H1 (cell line): Measurements from ENCODE around the gene ATP23. TPM values are rescaled to one million over a fixed set of nuclear protein-coding genes. Genes with fewer than 3 reads are reported as not detected.

Source experiments
- ASH2L ChIP-seq: fragments of 200-600, 300-600 bp; sonication (generic); IDR thresholded peaks from one replicate; pipeline ENCODE4 v1.7.1; 2017; ENCODE audit warnings: low read length
- CEBPB ChIP-seq: IDR thresholded peaks from 2 replicates; pipeline ENCODE4 v1.6.1; 2012; ENCODE audit warnings: low read depth, low read length
- CHD2 ChIP-seq: IDR thresholded peaks from 2 replicates; pipeline ENCODE4 v1.6.1; 2012; ENCODE audit warnings: low read length, improper control_type of control experiment
- CREB1 ChIP-seq: IDR thresholded peaks from 2 replicates; pipeline ENCODE4 v1.6.1; 2012; ENCODE audit warnings: inconsistent platforms
- JUN ChIP-seq: IDR thresholded peaks from 2 replicates; pipeline ENCODE4 v1.6.1; 2011; ENCODE audit warnings: low read depth, mild to moderate bottlenecking, improper control_type of control experiment, low read length
- NANOG ChIP-seq: IDR thresholded peaks from 2 replicates; pipeline ENCODE4 v1.6.1; 2011; ENCODE audit warnings: low read length, low read depth, mild to moderate bottlenecking, inconsistent platforms; ENCODE audit not compliant: insufficient read depth, poor library complexity, severe bottlenecking
- RBBP5 ChIP-seq: IDR thresholded peaks from 2 replicates; pipeline ENCODE4 v1.7.1; 2012; ENCODE audit warnings: low read depth, mild to moderate bottlenecking, inconsistent platforms, low read length, moderate library complexity, borderline replicate concordance
- RXRA ChIP-seq: IDR thresholded peaks from 2 replicates; pipeline ENCODE4 v1.6.1; 2011; ENCODE audit warnings: low read depth, mild to moderate bottlenecking, low read length, moderate library complexity; ENCODE audit not compliant: insufficient read depth
- SIN3A ChIP-seq, 2 experiments: IDR thresholded peaks in 1 of 2; conservative IDR thresholded peaks in 1 of 2; 2 replicates each; pipeline ENCODE4 v1.6.1; 2011 to 2012; ENCODE audit warnings: low read length in 2 of 2, improper control_type of control experiment in 1 of 2, low read depth in 1 of 2, mild to moderate bottlenecking in 1 of 2
- SIRT6 ChIP-seq: IDR thresholded peaks from one replicate; pipeline ENCODE4 v1.7.1; 2012; ENCODE audit warnings: low read length, inconsistent platforms
- SP4 ChIP-seq: IDR thresholded peaks from 2 replicates; pipeline ENCODE4 v1.6.1; 2012; ENCODE audit warnings: low read length, inconsistent platforms
- SRF ChIP-seq: IDR thresholded peaks from 2 replicates; pipeline ENCODE4 v1.6.1; 2011; ENCODE audit warnings: mild to moderate bottlenecking, low read depth, low read length, moderate library complexity
- TAF1 ChIP-seq: IDR thresholded peaks from 2 replicates; pipeline ENCODE4 v1.6.1; 2011; ENCODE audit warnings: mild to moderate bottlenecking, low read depth, low read length
- TAF7 ChIP-seq: optimal IDR thresholded peaks from 2 replicates; pipeline ENCODE3; 2011; ENCODE audit warnings: low read depth, mild to moderate bottlenecking, inconsistent platforms, low read length, moderate library complexity, borderline replicate concordance
- TEAD4 ChIP-seq: IDR thresholded peaks from 2 replicates; pipeline ENCODE4 v1.6.1; 2012; ENCODE audit warnings: low read depth, low read length, inconsistent platforms, mixed read lengths
- USF2 ChIP-seq: IDR thresholded peaks from 2 replicates; pipeline ENCODE4 v1.6.1; 2011; ENCODE audit warnings: low read length, improper control_type of control experiment
- polyA plus RNA-seq, 7 experiments: library from polyadenylated mRNA; depleted of rRNA in 3 of 7; stranded (reverse) in 5 of 7; unstranded in 2 of 7; fragments of >200 nt in 5 of 7; fragments of 200-250 nt in 2 of 7; gene quantifications; 1 replicate in 5 of 7; 2 replicates in 1 of 7; 4 replicates in 1 of 7; pipeline versions ENCODE4 v1.2.1 to v1.2.3, GENCODE V29; 2011 to 2013; ENCODE audit warnings: missing spikeins in 2 of 7, mixed read lengths in 2 of 7
- total RNA-seq: library from RNA; stranded (reverse); fragmentation: NEBNext Ultra II Directional; extraction: Animal tissue kit (Norgen Biotek cat#: 25700); gene quantifications from 2 replicates; pipeline ENCODE4 v1.2.1, GENCODE V29; 2021
- TF ChIP-seq, protein P1 (sequence below): IDR thresholded peaks from 2 replicates; pipeline ENCODE4 v1.6.1; 2012; ENCODE audit warnings: inconsistent platforms
- TF ChIP-seq, protein P2 (sequence below), 3 experiments: IDR thresholded peaks; 1 replicate in 2 of 3; 2 replicates in 1 of 3; pipeline versions ENCODE4 v1.5.1 to v1.6.1; 2011; ENCODE audit warnings: low read length in 3 of 3, mild to moderate bottlenecking in 3 of 3, inconsistent platforms in 2 of 3, low read depth in 1 of 3, moderate library complexity in 1 of 3; ENCODE audit not compliant: insufficient read depth in 1 of 3; ENCODE audit errors: control extremely low read depth in 1 of 3

Gene ATP23
- total and polyA plus RNA-seq, 2 of the 8 experiments (the other 6 are each of a cell fraction or from before 2014, with no cell fraction given) = 10.2 to 13.5 TPM

GRCh38 chr12:57904848-57905811, 36.2 kb upstream of the ATP23 start (continued):
- TF ChIP-seq, protein P1, sequence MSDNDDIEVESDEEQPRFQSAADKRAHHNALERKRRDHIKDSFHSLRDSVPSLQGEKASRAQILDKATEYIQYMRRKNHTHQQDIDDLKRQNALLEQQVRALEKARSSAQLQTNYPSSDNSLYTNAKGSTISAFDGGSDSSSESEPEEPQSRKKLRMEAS = peak; percentile 94
- TF ChIP-seq RBBP5 (no peak), SIRT6 (no peak), ASH2L (peak; percentile 34), SRF (no peak), CREB1 (peak; percentile 61; the same call in 1 of the 2 replicates), SP4 (peak; percentile 43; the same call in 1 of the 2 replicates), CHD2 (0 out of 2 replicates have a peak, but pooled peaks have one; percentile 11), TAF1 (no peak), JUN (no peak), NANOG (peak; percentile 53), USF2 (peak; percentile 68), TAF7 (peak; percentile 53), RXRA (0 out of 2 replicates have a peak, but pooled peaks have one; percentile 39), TEAD4 (peak; percentile 38), SIN3A (conservative IDR thresholded peaks at IDR 0.05 in 1 of 2, IDR thresholded peaks at IDR 0.05 in 1 of 2; ENCODE audit: low read depth in 1 of 2, low read length in 2 of 2) (0 out of 4 replicates have a peak, but pooled peaks of 1 of the 2 experiments have one; percentile 62), CEBPB (peak; percentile 38; the same call in 1 of the 2 replicates)
- TF ChIP-seq, protein P2, sequence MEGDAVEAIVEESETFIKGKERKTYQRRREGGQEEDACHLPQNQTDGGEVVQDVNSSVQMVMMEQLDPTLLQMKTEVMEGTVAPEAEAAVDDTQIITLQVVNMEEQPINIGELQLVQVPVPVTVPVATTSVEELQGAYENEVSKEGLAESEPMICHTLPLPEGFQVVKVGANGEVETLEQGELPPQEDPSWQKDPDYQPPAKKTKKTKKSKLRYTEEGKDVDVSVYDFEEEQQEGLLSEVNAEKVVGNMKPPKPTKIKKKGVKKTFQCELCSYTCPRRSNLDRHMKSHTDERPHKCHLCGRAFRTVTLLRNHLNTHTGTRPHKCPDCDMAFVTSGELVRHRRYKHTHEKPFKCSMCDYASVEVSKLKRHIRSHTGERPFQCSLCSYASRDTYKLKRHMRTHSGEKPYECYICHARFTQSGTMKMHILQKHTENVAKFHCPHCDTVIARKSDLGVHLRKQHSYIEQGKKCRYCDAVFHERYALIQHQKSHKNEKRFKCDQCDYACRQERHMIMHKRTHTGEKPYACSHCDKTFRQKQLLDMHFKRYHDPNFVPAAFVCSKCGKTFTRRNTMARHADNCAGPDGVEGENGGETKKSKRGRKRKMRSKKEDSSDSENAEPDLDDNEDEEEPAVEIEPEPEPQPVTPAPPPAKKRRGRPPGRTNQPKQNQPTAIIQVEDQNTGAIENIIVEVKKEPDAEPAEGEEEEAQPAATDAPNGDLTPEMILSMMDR (IDR thresholded peaks at IDR 0.05; ENCODE audit: control extremely low read depth in 1 of 3, insufficient read depth in 1 of 3, low read depth in 1 of 3, low read length in 3 of 3) = peak; percentile 99 to 100 (median 100)
